ENCODE data around the gene DBET. TPM values are rescaled to one million over a fixed set of nuclear protein-coding genes. Genes with fewer than 3 reads are reported as not detected.
"Not testable (repeated sequence)": the region's sequence is repeated elsewhere in the genome, so short reads cannot be mapped to it uniquely, and the experiment has no call there.

The DBET gene
- total RNA-seq, 2 experiments from 2014 or later: 0.05 TPM; not detected in 1

DNA sequence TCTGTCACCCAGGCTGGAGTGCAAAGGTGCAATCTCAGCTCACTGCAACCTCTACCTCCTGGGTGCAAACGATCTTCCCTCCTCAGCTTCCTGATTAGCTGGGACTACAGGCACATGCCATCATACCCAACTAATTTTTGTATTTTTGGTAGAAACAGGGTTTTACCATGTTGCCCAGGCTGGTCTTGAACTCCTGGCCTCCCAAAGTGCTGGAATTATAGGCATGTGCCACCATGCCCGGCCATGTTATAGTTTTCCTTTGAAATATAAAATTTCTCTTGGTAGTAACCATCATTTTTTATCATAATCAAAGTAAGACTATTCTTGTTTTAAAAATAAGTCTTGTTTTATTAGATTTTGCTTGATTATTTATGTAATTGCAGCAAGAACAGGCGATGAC is 50.7 kb downstream of the DBET start:
- CTCF ChIA-PET; H3K27me3 Mint-ChIP-seq (ENCODE audit: low read depth): not testable (repeated sequence)

More for the DNA sequence above, 50.7 kb downstream of the DBET start:
- H3K4me3 Mint-ChIP-seq; H3K36me3 Mint-ChIP-seq (ENCODE audit: low read depth); H3K4me1 Mint-ChIP-seq (ENCODE audit: low read depth); DNase-seq; intact Hi-C loops (cut with micrococcal nuclease); H3K27ac Mint-ChIP-seq; H3K9me3 Mint-ChIP-seq: not testable (repeated sequence)

Other genes with a start within 250 kb of the DBET start
- gene FRG1, start 123.6 kb upstream of the DBET start, total RNA-seq: 10 to 100 TPM; 47.7 to 51.9 TPM
- gene FRG2, start 37.2 kb upstream of the DBET start, total RNA-seq: not detected
- not detected for gene DUX4, start 109.3 kb downstream of the DBET start, total RNA-seq